ENCODE data around the gene ZDHHC17.

The ZDHHC17 gene

GRCh38 chr12:76811976-76812375, 48.1 kb downstream of the ZDHHC17 start:
- in situ Hi-C loops (cut with HindIII; ENCODE audit: low sequenced_read_pairs), result no loop called here

- in situ Hi-C loops (cut with HindIII; ENCODE audit: low sequenced_read_pairs), result no loop called here
These were observed 49.4 kb downstream of the ZDHHC17 start for GRCh38 chr12:76813265-76813664.

GRCh38 chr12:76813972-76814371, 50.1 kb downstream of the ZDHHC17 start:
- in situ Hi-C loops (cut with HindIII; ENCODE audit: low sequenced_read_pairs), result no loop called here

GRCh38 chr12:76820888-76821482, 57.1 kb downstream of the ZDHHC17 start:
- in situ Hi-C loops (cut with HindIII; ENCODE audit: low sequenced_read_pairs), result no loop called here

- in situ Hi-C loops (cut with HindIII; ENCODE audit: low sequenced_read_pairs), result no loop called here
These were observed 66.5 kb downstream of the ZDHHC17 start for GRCh38 chr12:76830436-76830835.

- in situ Hi-C loops (cut with HindIII; ENCODE audit: low sequenced_read_pairs), result no loop called here
These were observed 72.7 kb downstream of the ZDHHC17 start for GRCh38 chr12:76836633-76837032.

- in situ Hi-C loops (cut with HindIII; ENCODE audit: low sequenced_read_pairs), result no loop called here
These were observed 83.3 kb downstream of the ZDHHC17 start for GRCh38 chr12:76847260-76847659.

- in situ Hi-C loops (cut with HindIII; ENCODE audit: low sequenced_read_pairs), result no loop called here
These were observed 84.2 kb downstream of the ZDHHC17 start for GRCh38 chr12:76848132-76848531.

- in situ Hi-C loops (cut with HindIII; ENCODE audit: low sequenced_read_pairs), result no loop called here
These were observed 88.2 kb downstream of the ZDHHC17 start for GRCh38 chr12:76852106-76852505.

GRCh38 chr12:76855271-76855670, 91.4 kb downstream of the ZDHHC17 start:
- in situ Hi-C loops (cut with HindIII; ENCODE audit: low sequenced_read_pairs), result no loop called here

- in situ Hi-C loops (cut with HindIII; ENCODE audit: low sequenced_read_pairs), result no loop called here
These were observed 92.2 kb downstream of the ZDHHC17 start for GRCh38 chr12:76856018-76856644.

GRCh38 chr12:76859611-76860010, 95.7 kb downstream of the ZDHHC17 start:
- in situ Hi-C loops (cut with HindIII; ENCODE audit: low sequenced_read_pairs), result no loop called here

GRCh38 chr12:76860256-76860655, 96.3 kb downstream of the ZDHHC17 start:
- in situ Hi-C loops (cut with HindIII; ENCODE audit: low sequenced_read_pairs), result no loop called here

GRCh38 chr12:76863005-76863670, 99.2 kb downstream of the ZDHHC17 start:
- in situ Hi-C loops (cut with HindIII; ENCODE audit: low sequenced_read_pairs), result no loop called here

- in situ Hi-C loops (cut with HindIII; ENCODE audit: low sequenced_read_pairs), result no loop called here
These were observed 99.9 kb downstream of the ZDHHC17 start for GRCh38 chr12:76863837-76864236.

GRCh38 chr12:76864791-76865400, 101.0 kb downstream of the ZDHHC17 start:
- in situ Hi-C loops (cut with HindIII; ENCODE audit: low sequenced_read_pairs), result no loop called here

- in situ Hi-C loops (cut with HindIII; ENCODE audit: low sequenced_read_pairs), result no loop called here
These were observed 102.2 kb downstream of the ZDHHC17 start for GRCh38 chr12:76866151-76866567.

- in situ Hi-C loops (cut with HindIII; ENCODE audit: low sequenced_read_pairs), result no loop called here
These were observed 102.8 kb downstream of the ZDHHC17 start for GRCh38 chr12:76866726-76867125.

GRCh38 chr12:76871082-76871481, 107.2 kb downstream of the ZDHHC17 start:
- in situ Hi-C loops (cut with HindIII; ENCODE audit: low sequenced_read_pairs), result no loop called here

GRCh38 chr12:76871742-76872141, 107.8 kb downstream of the ZDHHC17 start:
- in situ Hi-C loops (cut with HindIII; ENCODE audit: low sequenced_read_pairs), result no loop called here

GRCh38 chr12:76872415-76872814, 108.5 kb downstream of the ZDHHC17 start:
- in situ Hi-C loops (cut with HindIII; ENCODE audit: low sequenced_read_pairs), result no loop called here

GRCh38 chr12:76874027-76874426, 110.1 kb downstream of the ZDHHC17 start:
- in situ Hi-C loops (cut with HindIII; ENCODE audit: low sequenced_read_pairs), result no loop called here

Data from endothelial cell of hepatic sinusoid (primary cell).